BE2C (cell line): Measurements from ENCODE around the gene FMN2.
"Not testable (repeated sequence)": the region's sequence is repeated elsewhere in the genome, so short reads cannot be mapped to it uniquely, and the experiment has no call there.

ENCODE experiments used
- DNase-seq: peaks from one replicate; pipeline ENCODE4 v3.0.0-alpha.2; 2020
- H3K27me3 ChIP-seq: fragments of 250-450 bp; sonication (Bioruptor Pico); 2 replicates; pipeline ENCODE4 v1.5.1; 2020; ENCODE audit warnings: mild to moderate bottlenecking
- H3K36me3 ChIP-seq: fragments of 250-450 bp; sonication (Bioruptor Pico); 2 replicates; pipeline ENCODE4 v1.5.1; 2020; ENCODE audit warnings: mild to moderate bottlenecking
- H3K4me1 ChIP-seq: fragments of 250-450 bp; sonication (Bioruptor Pico); 2 replicates; pipeline ENCODE4 v1.5.1; 2020
- H3K4me3 ChIP-seq: 2 replicates; pipeline ENCODE4 v1.5.1; 2011; ENCODE audit warnings: low read depth, low read length
- H3K9me3 ChIP-seq: fragments of 250-450 bp; sonication (Bioruptor Pico); 2 replicates; pipeline ENCODE4 v1.5.1; 2020
- TF ChIP-seq, protein P1 (sequence below): IDR thresholded peaks from 2 replicates; pipeline ENCODE4 v1.5.1; 2012; ENCODE audit warnings: mild to moderate bottlenecking, low read depth, low read length

FMN2 gene

DNA sequence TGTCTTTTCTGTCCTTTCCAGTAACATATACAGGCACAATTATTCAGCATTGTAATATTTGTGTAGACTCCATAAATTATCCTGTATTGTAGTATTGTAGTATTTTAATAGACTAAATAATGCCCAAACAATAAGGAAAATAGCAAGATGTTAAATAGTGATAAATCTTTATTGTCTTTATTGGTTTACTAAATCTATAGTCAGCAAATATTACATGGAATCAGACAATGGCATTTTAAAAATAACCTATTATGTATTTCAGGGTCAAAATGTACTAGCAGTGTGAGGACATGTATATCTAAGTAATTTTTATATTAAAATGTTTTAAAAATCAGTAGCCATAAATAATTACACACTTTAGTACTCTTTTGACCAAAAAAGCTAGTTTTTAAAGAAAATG, 317.9 kb downstream of the FMN2 start:
- Histone ChIP-seq H3K36me3 (no peaks in the 10 kb centered on the region), H3K27me3 (no peaks in the 10 kb centered on the region), H3K4me1 (no peaks in the 10 kb centered on the region), H3K4me3 (no peak overlapping the region), H3K9me3 (no peaks in the 10 kb centered on the region)
- DNase-seq = no peak
- TF ChIP-seq, protein P1, sequence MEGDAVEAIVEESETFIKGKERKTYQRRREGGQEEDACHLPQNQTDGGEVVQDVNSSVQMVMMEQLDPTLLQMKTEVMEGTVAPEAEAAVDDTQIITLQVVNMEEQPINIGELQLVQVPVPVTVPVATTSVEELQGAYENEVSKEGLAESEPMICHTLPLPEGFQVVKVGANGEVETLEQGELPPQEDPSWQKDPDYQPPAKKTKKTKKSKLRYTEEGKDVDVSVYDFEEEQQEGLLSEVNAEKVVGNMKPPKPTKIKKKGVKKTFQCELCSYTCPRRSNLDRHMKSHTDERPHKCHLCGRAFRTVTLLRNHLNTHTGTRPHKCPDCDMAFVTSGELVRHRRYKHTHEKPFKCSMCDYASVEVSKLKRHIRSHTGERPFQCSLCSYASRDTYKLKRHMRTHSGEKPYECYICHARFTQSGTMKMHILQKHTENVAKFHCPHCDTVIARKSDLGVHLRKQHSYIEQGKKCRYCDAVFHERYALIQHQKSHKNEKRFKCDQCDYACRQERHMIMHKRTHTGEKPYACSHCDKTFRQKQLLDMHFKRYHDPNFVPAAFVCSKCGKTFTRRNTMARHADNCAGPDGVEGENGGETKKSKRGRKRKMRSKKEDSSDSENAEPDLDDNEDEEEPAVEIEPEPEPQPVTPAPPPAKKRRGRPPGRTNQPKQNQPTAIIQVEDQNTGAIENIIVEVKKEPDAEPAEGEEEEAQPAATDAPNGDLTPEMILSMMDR = no peak

DNA sequence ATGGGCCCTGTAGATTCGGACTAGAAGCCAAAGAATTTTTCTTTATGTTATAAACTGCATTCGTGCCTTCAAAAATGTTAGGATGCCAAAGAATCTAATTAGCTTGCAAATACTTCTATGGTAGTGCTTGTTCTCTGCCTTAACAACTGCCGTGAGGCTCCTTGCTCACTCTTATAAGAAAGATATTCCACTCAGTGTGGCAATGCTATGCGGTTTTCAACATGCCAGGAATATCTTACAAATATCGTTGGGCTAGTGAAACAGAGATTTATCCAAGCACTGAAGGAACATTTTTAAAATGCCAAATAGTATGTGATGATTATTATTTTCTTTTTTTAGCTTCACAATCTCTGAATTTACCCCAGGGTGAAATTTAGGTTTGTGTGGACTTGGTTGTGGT, 322.0 kb downstream of the FMN2 start:
- H3K4me1 ChIP-seq = no peaks in the 10 kb centered on the region
- H3K27me3 ChIP-seq = no peaks in the 10 kb centered on the region
- no peaks in the 10 kb centered on the region for H3K36me3 ChIP-seq
- no peak for DNase-seq
- TF ChIP-seq, protein P1 = no peak
- H3K9me3 ChIP-seq = no peaks in the 10 kb centered on the region
- H3K4me3 ChIP-seq = no peak overlapping the region

- H3K27me3 ChIP-seq = no peaks in the 10 kb centered on the region
Observed at GRCh38 chr1:240414237-240414636, 322.6 kb downstream of the FMN2 start.

DNA sequence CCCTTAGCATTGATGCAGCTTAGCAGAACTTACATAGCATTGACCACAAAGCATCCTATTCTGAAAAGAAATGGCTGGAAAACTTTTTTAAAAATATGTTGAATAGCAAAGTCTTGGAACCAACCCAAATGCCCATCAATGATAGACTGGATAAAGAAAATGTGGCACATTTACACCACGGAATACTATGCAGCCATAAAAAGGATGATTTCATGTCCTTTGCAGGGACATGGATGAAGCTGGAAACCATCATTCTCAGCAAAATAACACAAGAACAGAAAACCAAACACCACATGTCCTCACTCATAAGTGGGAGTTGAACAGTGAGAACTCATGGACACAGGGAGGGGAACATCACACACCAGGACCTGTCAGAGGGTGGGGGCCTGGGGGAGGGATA, 323.3 kb downstream of the FMN2 start:
- not testable (repeated sequence) for H3K36me3 ChIP-seq, H3K4me3 ChIP-seq, H3K9me3 ChIP-seq, H3K4me1 ChIP-seq, H3K27me3 ChIP-seq, DNase-seq

More at GRCh38 chr1:240414237-240414636, 322.6 kb downstream of the FMN2 start:
- Histone ChIP-seq H3K9me3 (no peaks in the 10 kb centered on the region), H3K36me3 (no peaks in the 10 kb centered on the region), H3K4me1 (no peaks in the 10 kb centered on the region), H3K4me3 (no peak overlapping the region)
- DNase-seq = no peak
- TF ChIP-seq, protein P1 = no peak

GRCh38 chr1:240415532-240415931, 323.8 kb downstream of the FMN2 start:
- Histone ChIP-seq H3K4me1 (no peaks in the 10 kb centered on the region), H3K9me3 (no peaks in the 10 kb centered on the region), H3K27me3 (no peaks in the 10 kb centered on the region), H3K36me3 (no peaks in the 10 kb centered on the region), H3K4me3 (no peak overlapping the region)
- DNase-seq = no peak
- TF ChIP-seq, protein P1 = no peak

DNA sequence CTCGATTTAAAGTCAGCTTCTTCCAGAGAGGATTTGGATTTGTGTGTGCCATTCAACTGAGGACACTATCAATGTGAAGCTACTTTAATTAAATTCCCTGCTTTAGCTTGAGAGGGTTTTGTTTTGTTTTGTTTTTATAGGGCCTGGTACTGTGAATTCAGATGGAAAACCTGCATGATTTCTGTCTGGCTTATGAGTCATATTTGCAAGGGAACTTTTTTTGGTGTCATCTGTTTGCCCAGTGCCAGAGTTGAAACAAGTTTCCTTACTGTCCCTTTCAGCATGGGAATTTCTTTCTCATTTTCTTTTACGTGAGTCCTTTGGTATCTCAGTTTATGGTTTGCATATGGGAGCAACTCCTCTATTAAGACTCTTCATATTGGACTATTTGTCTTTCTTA, 325.6 kb downstream of the FMN2 start:
- TF ChIP-seq, protein P1 = no peak
- Histone ChIP-seq H3K9me3 (no peaks in the 10 kb centered on the region), H3K4me1 (no peaks in the 10 kb centered on the region), H3K4me3 (no peak overlapping the region), H3K36me3 (no peaks in the 10 kb centered on the region), H3K27me3 (no peaks in the 10 kb centered on the region)
- DNase-seq = no peak

DNA sequence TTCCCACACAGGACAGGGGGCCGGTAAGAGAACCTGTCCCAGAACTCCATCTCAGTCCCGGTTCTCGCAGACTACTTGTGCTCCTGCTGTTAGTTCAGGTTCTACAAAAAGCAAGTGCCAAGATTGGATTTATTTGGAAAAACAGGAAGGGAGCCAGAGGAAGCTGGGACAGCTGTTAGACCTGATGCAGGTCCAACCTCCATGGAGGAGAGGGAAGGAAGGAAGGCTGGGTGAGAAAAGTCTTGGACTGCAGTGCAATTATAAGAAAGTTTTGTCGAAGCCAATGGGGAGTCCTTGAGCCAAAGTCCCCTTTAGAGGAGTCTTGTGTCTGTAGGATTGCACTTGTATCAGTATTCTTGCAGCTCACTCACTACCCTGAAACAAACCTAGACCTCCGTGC, 329.1 kb downstream of the FMN2 start:
- no peaks in the 10 kb centered on the region for H3K36me3 ChIP-seq
- H3K4me1 ChIP-seq = no peaks in the 10 kb centered on the region
- no peaks in the 10 kb centered on the region for H3K27me3 ChIP-seq
- H3K4me3 ChIP-seq = no peak overlapping the region
- no peak for DNase-seq
- TF ChIP-seq, protein P1 = no peak
- H3K9me3 ChIP-seq = no peaks in the 10 kb centered on the region
